GM11168 (cell line): ENCODE results near the gene SCARB1.
"Not testable (repeated sequence)": the region's sequence is repeated elsewhere in the genome, so short reads cannot be mapped to it uniquely, and the experiment has no call there.

Experiments
- in situ Hi-C: fragments of 300-500 bp; cut with MboI; formaldehyde crosslinking; loops from one replicate; pipeline ENCODE4 v1.12.0; 2022; ENCODE audit warnings: low sequenced_read_pairs; ENCODE audit not compliant: unreplicated experiment

Gene SCARB1, protein sequence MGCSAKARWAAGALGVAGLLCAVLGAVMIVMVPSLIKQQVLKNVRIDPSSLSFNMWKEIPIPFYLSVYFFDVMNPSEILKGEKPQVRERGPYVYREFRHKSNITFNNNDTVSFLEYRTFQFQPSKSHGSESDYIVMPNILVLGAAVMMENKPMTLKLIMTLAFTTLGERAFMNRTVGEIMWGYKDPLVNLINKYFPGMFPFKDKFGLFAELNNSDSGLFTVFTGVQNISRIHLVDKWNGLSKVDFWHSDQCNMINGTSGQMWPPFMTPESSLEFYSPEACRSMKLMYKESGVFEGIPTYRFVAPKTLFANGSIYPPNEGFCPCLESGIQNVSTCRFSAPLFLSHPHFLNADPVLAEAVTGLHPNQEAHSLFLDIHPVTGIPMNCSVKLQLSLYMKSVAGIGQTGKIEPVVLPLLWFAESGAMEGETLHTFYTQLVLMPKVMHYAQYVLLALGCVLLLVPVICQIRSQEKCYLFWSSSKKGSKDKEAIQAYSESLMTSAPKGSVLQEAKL

DNA sequence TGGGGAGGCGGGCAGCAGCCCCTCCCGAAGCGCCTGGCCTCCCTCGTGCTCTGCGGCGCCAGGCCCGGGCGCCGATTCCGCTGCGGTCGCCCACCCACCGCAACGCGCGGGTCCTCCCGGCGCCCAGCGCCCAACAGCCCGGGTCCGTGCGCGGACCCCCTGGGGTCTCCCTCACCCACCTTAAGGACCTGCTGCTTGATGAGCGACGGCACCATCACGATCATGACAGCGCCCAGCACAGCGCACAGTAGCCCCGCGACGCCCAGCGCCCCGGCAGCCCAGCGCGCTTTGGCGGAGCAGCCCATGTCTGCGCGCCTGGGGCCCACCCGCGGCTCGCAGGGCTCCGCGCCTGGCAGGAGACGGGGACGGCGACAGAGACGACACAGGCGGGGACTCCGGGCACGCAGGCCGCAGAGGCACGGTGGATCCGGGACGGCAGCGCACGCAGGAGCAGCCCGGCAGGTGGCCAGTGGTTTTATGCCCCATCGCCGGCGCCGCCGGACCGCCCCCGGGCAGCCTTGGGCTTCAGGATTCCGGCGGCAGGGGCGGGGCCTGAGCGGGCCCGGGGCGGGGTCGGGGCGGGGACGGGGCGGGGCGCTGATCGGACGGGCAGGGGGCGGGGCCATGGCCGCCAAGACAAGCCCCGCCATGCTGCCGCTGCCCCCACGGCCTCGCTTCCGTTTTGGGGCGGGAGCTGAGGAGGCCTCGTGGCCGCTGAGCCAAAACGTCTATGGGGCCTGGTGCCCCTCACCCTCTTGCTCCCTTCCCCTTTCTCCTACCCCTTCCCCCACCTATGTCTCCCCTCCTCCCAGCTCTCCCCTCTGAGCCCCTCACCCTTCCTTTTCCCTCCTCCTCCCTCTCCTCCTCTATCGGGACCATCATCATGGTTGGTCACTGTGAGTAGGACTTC is at the start of gene SCARB1:
SCARB1 (minus strand) TSS at position 449 of the 910 bp plus-strand sequence; CDS start at position 305, 144 bp downstream.
- in situ Hi-C loops, result no loop called here

DNA sequence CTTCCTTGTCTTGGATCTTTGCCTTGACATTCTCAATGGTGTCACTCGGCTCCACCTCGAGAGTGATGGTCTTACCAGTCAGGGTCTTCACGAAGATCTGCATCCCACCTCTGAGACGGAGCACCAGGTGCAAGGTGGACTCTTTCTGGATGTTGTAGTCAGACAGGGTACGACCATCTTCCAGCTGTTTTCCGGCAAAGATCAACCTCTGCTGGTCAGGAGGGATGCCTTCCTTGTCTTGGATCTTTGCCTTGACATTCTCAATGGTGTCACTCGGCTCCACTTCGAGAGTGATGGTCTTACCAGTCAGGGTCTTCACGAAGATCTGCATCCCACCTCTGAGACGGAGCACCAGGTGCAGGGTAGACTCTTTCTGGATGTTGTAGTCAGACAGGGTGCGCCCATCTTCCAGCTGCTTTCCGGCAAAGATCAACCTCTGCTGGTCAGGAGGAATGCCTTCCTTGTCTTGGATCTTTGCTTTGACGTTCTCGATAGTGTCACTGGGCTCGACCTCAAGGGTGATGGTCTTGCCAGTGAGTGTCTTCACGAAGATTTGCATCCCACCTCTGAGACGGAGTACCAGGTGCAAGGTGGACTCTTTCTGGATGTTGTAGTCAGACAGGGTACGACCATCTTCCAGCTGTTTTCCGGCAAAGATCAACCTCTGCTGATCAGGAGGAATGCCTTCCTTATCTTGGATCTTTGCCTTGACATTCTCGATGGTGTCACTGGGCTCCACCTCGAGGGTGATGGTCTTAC is 49.0 kb upstream of the SCARB1 start:
- in situ Hi-C loops, result not testable (repeated sequence)

DNA sequence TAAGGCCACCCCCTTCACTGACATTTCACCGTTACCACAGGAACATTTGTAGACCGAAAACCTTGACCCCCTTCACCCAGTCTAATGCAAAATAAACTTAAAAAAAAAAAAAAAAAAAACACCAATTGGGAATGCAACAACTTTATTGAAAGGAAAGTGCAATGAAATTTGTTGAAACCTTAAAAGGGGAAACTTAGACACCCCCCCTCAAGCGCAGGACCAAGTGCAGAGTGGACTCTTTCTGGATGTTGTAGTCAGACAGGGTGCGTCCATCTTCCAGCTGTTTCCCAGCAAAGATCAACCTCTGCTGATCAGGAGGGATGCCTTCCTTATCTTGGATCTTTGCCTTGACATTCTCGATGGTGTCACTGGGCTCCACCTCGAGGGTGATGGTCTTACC is 47.9 kb upstream of the SCARB1 start:
- in situ Hi-C loops, result not testable (repeated sequence)

DNA sequence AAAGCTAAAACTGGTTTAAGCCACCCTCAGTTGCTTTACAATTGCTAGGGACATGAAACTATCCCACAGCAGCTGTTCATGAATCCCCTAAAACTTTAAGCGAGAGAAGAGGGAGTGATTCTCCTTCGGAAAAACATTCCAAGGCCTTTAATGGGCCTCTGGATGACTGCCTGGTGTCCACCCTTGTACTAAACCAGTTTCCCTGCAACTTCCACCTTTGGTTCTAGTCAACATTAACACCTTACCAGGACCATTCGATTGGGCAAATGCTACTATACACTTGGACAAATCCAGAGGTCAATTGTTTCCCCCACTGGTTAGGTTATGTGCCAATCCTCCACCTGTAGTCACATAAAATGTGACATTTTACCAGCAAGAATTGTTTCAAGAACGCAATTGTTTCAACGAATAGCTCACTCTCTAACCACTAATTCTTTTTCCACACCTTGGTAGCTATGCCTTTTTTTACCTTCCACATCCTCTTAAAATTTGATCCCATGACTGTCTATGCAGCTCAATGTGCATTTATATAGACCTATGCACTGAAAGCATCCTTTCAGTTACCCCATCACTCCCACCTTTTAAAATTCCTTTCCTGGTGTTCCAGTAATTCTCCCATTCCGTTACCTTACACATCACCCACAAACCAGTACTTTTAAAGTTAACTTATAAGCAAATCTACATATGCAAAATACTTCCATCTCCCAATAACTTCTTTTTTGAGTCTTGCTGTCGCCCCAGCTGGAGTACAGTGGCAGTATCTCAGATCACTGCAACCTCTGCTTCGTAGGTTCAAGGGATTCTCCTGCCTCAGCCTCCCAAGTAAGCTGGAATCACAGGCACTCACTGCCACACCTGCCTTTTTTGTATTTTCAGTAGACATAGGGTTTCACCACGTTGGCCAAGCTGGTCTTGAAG is 47.2 kb upstream of the SCARB1 start:
- in situ Hi-C loops, result no loop called here

DNA sequence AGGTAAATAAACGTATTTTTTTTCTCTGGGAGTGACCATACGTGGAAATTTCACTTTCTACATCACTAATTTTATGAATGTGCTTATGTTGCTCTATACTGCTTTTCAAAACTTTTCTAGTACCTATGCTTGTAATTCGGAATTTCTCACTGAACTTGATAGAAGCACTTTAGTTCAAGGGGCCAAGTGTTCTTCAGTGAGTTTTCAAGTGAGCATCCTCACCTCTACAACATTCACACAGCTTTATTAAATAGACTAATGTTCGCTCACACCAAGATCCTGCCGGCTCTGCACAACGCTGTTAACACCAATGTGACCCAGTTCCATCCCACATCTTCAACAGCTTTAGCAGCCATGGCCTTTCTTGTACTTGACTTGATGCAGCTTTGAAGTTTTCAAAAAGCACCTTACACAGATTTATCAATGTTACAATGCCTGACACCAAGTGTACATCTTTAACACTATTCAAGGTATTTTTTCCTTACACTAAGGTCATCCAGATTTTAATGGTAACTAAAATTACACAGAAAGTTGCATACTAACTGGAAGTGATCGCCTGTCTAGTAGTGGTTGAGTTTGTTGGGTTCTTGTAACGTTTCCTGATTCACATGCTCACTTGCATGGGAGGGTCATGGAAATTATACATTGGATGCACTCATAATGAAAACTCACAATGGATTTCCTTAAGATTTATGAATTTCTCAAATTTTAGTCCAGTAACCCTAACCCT is 46.3 kb upstream of the SCARB1 start:
- in situ Hi-C loops, result no loop called here

DNA sequence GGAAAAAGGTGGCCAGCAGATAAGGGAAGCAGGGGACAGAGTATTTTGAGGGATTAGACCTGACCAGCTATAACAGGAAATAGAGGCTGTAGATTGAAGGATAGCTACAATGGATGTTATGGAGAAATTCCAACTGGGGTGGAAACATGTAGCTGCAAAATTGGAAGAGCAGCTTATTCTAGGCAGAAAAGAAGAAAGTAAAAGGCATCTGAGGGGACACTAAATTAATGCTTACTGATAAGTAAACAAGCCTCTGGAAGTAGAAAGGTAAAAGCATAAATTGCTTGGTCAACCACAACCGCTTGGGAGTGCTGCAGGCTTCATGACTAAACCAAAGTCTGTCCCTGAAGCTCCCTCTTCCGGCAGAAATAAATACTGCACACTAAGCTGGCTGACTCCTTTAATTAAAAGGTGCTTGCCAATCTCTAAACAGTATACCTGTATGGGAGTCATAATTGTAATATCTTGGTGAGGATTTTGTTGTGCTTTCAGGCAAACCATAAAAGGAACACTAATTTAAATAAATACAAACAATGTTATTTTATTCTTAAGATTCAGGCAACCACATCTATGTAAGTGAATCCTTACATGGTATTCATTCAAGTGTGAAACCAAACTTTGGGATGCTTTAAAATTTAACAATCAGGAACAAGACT is 43.1 kb upstream of the SCARB1 start:
- in situ Hi-C loops, result no loop called here

DNA sequence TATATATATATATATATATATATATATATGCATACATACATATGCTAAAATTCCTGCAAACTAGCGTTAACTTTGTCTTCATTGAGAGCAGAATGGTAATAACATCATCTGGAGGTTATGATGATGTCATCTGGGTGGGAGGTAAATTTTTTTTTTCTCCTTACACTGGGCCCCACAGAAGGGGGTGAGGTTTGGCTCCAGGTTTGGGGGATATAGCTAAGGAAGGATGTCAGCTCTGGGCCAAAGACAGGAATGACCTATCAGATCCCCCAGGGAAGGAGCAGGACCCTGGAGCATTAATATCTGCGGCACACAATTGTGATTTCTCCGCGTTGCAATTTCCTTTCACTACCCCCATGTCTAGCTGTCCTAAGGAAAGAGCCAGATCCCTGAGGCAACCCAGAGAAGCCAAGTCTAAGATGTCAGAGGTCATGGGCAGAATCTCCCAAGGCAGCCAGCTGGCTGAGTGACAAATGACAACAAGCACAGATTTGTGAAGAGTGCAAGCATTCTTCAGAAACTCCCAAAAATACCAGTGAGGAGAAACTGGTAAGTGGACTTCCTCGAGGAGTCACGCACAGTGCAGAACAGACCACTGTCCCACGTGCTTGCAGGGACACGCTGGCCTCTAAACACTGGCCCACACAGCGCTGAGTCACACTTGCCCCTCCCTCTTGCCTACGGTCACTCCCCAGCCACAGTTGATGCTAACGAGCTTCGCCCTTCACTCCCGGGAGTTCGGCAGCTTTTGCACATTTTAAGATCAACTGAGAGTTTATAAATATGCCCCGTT is 40.8 kb upstream of the SCARB1 start:
- in situ Hi-C loops, result no loop called here

DNA sequence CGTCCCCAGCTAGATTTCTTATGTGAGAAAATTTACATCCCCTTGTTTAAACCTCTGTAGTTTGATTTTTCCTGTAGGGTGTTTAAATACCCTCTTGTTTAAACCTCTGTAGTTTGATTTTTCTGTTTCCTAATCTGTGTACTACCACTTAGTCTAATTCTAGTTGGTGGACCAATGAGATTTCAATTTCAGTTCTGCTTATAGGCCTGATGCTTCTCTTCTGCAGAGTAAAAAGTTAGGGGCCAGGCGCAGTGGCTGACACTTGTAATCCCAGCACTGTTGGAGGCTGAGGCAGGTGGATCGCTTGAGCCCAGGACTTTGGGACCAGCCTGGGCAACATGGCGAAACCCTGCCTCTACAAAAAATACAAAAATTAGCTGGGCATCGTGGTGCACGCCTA is 39.3 kb upstream of the SCARB1 start:
- in situ Hi-C loops, result no loop called here

DNA sequence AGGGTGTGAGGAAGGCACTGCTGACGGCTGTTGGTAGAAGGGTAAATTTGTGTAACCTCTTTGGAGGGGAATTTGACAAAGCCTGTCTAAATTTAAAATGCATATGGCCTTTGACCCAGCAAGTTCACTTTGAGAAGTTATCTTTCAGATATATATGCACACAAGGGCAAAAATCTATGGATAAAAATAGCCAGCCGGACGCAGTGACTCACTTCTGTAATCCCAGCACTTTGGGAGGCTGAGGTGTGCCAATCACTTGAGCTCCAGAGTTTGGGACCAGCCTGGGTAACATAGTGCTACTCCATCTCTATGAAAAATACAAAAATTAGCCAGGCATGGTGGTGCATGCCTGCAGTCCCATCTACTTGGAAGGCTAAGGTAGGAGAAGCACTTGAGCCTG is 37.3 kb upstream of the SCARB1 start:
- in situ Hi-C loops, result no loop called here

DNA sequence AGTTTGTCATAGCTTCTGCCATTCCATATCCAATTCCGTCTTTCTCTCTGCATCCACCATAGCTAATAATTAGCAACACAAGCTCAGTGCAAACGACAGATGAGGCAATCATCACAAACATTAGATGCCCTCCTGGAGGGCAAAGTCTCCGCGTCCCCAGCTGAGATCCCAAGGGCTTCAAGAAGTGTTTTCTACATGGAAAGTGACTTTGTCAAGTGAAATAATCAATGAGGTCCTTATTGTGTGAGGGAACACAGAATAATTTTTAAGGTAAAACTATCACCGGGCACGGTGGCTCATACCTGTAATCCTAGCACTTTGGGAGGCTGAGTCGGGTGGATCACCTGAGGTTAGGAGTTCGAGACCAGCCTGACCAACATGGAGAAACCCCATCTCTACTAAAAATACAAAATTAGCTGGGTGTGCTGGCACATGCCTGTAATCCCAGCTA is 36.7 kb upstream of the SCARB1 start:
- in situ Hi-C loops, result not testable (repeated sequence)

DNA sequence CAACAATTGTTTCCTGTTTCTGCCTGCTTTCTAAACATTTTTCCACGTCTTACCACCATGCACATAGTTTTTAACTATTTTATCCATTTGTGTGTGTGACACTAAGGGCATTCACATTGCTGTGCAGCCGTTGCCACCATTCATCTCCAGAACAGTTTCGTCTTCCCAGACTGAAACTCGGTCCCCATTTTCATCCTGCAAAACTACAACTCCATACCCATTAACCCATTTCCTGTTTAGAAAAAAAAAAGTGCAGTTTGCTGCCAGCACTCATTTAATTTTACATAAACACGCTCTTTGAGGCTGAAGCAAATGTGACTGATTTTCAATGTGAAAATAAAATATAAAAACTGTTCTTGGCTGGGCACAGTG is 35.2 kb upstream of the SCARB1 start:
- in situ Hi-C loops, result no loop called here

DNA sequence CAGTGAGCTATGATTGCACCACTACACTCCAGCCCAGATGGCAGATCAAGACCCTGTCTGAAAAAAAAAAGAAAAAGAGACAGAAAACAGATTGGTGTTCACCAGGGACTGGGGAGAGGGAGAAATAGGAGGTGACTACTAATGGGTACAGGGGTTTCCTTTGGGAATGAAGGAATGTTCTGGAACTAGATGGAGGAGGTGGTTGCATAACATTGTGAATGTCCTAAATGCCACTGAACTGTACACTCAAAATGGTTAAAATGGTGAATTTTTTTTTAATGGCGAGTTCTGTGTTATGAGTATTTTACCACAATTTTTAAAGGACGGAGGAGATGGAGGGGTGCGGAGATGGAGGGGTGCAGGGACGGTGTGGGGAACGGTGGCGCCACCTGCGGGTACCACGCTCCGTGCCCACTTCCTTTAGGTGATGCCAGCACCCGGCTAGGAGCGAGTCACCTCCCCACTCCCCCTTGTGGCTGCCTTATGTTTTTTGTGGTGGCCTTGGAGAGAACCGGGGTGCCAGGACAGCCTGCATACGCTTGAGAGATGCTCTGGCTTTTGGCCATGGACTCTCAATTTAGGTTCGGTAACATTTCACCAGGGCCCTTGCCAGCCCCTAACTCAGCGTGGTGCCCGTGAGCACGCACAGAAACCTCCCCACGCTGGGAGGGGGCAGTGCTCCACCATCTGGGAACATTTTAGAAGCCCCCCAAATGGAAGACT is 34.7 kb upstream of the SCARB1 start:
- in situ Hi-C loops, result no loop called here

DNA sequence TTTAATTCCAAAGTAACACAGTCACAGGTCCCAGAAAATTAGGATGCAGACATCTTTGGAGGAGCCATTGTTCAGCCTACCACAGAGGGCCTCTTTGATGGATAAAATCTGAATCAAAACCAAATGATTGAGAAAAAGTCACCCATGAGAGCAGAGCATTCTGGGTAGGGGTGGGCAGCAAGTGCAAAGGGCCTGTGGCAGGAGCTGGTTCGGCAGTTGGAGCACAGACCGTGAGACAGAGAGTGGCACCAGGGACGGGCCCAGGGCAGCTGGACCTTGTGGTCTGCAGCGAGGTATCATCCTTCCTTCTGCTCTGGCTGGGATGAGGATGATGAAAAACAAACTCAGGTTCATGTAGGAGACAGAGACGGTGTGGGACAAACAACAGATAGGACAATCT is 32.8 kb upstream of the SCARB1 start:
- in situ Hi-C loops, result no loop called here

DNA sequence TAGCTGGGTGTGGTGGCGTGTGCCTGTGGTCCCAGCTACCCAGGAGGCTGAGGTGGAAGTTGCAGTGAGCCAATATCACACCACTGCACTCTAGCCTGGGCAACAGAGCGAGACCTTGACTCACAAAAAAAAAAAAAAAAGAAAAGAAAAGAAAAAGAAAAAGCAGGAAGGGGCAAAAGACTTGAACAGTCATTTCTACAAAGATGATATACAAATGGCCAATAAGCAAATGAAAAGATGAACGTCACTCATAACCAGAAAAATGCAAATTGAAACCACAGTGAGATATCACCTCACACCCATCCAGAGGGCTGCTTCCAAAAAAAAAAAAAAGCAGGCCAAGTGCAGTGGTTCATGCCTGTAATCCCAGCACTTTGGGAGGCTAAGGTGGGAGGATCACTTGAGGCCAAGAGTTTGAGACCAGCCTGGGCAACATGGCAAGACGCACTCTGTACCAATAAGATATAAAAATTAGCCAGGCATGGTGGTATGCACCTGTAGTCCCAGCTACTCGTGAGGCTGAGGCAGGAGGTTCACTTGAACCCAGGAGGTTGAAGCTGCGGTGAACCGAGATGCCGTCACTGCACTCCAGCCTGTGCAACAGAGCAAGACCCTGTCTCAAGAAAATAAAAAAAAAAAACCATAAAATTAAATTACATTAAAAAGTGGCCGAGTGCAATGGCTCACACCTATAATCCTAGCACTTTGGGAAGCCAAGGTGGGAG is 30.3 kb upstream of the SCARB1 start:
- in situ Hi-C loops, result no loop called here

DNA sequence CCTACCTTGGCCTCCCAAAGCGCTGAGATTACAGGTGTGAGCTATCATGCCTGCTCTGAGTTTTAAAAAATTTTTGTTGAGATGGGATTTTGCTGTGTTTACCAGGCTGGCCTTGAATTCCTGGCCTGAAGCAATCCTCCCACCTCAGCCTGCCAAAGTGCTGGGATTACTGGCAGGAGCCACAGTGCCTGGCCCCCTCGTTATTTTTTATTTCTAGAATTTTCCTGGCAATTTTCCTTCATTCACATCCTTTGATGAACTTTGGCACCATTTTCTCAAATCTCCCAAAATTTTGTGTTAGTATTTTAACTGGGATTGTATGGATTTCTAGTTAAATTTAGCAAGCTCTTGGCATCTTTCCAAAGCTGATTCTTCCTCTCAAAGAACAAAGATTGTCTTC is 24.6 kb upstream of the SCARB1 start:
- in situ Hi-C loops, result loop anchor here (5.0 kb wide), 1 partner anchor 61 kb away; no protein-coding TSS in a partner anchor

DNA sequence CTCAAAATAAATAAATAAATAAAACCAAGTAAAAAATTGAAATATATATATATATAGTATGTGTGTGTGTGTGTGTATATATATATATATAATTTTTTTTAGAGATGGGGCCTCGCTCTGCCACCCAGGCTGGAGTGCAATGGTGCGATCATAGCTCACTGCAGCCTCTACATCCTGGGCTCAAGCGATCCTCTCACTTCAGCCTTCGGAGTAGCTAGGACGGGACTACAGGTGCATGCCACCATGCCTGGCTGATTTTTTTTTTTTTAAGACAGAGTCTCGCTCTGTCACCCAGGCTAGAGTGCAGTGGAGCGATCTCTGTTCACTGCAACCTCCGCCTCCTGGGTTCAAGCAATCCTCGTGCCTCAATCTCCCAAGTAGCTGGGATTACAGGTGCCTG is 24.1 kb upstream of the SCARB1 start:
- in situ Hi-C loops, result loop anchor here (5.0 kb wide), 1 partner anchor 60 kb away; no protein-coding TSS in a partner anchor
